PC-9 (cell line): ENCODE measurements around the gene SLC8A2. TPM values are rescaled to one million over a fixed set of nuclear protein-coding genes. Genes with fewer than 3 reads are reported as not detected.

ENCODE experiments used
- BruUV-seq: library from RNA; stranded (reverse); fragments of 400-500 nt; replicated peaks from 2 replicates; lab custom pipeline; 2021; lab: Mats Ljungman, UMichigan
- CTCF ChIA-PET: fragments of 300-600 bp; sonication (Branson Sonifier 250); formaldehyde crosslinking; loops from one replicate; lab custom pipeline; 2022; ENCODE audit warnings: antibody characterized with exemption; lab: Charles Lee
- POLR2A ChIA-PET: fragments of 300-600 bp; sonication (Branson Sonifier 250); formaldehyde crosslinking; loops from one replicate; lab custom pipeline; 2022; ENCODE audit warnings: antibody characterized with exemption; ENCODE audit not compliant: unreplicated experiment; lab: Charles Lee
- DNase-seq, 2 experiments: peaks; one replicate each; pipeline versions ENCODE4 v3.0.0 to v3.0.0-alpha.2; 2015 to 2022; ENCODE audit warnings: mixed read lengths in 1 of 2
- H2AFZ ChIP-seq: fragments of 200-600 bp; sonication (generic); 2 replicates; pipeline ENCODE4 v1.8.1; 2017; ENCODE audit warnings: antibody characterized with exemption
- H3F3A ChIP-seq: fragments of 200-600 bp; sonication (generic); 2 replicates; pipeline ENCODE4 v1.8.1; 2017; ENCODE audit warnings: antibody characterized with exemption, mild to moderate bottlenecking, low read depth; ENCODE audit not compliant: insufficient read depth
- H3K27ac ChIP-seq: fragments of 200-600 bp; sonication (generic); 2 replicates; pipeline ENCODE4 v1.6.1; 2016; ENCODE audit warnings: mixed run types
- H3K27me3 ChIP-seq: fragments of 200-600 bp; sonication (generic); 2 replicates; pipeline ENCODE4 v1.6.1; 2016; ENCODE audit warnings: low read depth, mixed run types; ENCODE audit not compliant: insufficient read depth
- H3K36me3 ChIP-seq: fragments of 200-600 bp; sonication (generic); 2 replicates; pipeline ENCODE4 v1.6.1; 2016; ENCODE audit warnings: low read depth, mixed run types
- H3K4me1 ChIP-seq: fragments of 200-600 bp; sonication (generic); replicated peaks from 2 replicates; pipeline ENCODE4 v1.6.1; 2016; ENCODE audit warnings: mixed run types; ENCODE audit not compliant: insufficient read depth
- H3K4me2 ChIP-seq: fragments of 200-600 bp; sonication (generic); 2 replicates; pipeline ENCODE4 v1.6.1; 2017; ENCODE audit warnings: mixed run types
- H3K4me3 ChIP-seq: fragments of 200-600 bp; sonication (generic); 2 replicates; pipeline ENCODE4 v1.6.1; 2016; ENCODE audit warnings: mixed run types
- H3K79me2 ChIP-seq: fragments of 200-600 bp; sonication (generic); 2 replicates; pipeline ENCODE4 v1.6.1; 2017; ENCODE audit warnings: low read depth, mixed run types
- H3K9me2 ChIP-seq: fragments of 200-600 bp; sonication (generic); 2 replicates; pipeline ENCODE4 v1.8.1; 2017; ENCODE audit warnings: mild to moderate bottlenecking; ENCODE audit not compliant: insufficient read depth
- H3K9me3 ChIP-seq: fragments of 200-600 bp; sonication (generic); 2 replicates; pipeline ENCODE4 v1.8.1; 2016; ENCODE audit warnings: low read depth; ENCODE audit not compliant: insufficient read depth
- H4K20me1 ChIP-seq: fragments of 200-600 bp; sonication (generic); 2 replicates; pipeline ENCODE4 v1.8.1; 2017; ENCODE audit not compliant: insufficient read depth
- EZH2 ChIP-seq: fragments of 200-600 bp; sonication (generic); IDR thresholded peaks from 2 replicates; pipeline ENCODE4 v1.8.0; 2017; ENCODE audit warnings: antibody characterized with exemption, low read depth
- intact Hi-C: fragments of 100-400 bp; cut with micrococcal nuclease; formaldehyde crosslinking; loops from one replicate; pipeline ENCODE4 v1.10.0; 2022; ENCODE audit not compliant: unreplicated experiment
- total RNA-seq: library from RNA; stranded (reverse); gene quantifications from 2 replicates; pipeline ENCODE4 v1.2.3, GENCODE V29; 2021
- TF ChIP-seq, protein P1 (sequence below): fragments of 200-600 bp; sonication (generic); conservative IDR thresholded peaks from 2 replicates; pipeline ENCODE4 v1.6.1; 2017; ENCODE audit warnings: mixed run types, antibody characterized with exemption, mild to moderate bottlenecking, moderate library complexity

The SLC8A2 gene
- total RNA-seq, 1 experiment from 2014 or later: not detected

GRCh38 chr19:47448360-47448727 is 23.3 kb downstream of the SLC8A2 start:
- BruUV-seq: no TSS peak
- peaks cover 5% of the 10 kb centered on the region; the same call in 1 of the 2 replicates for H3F3A ChIP-seq
- H3K9me3 ChIP-seq: no peaks in the 10 kb centered on the region
- intact Hi-C loops: no loop called here
- no peaks in the 10 kb centered on the region for H3K79me2 ChIP-seq
- no peaks in the 10 kb centered on the region for H3K4me1 ChIP-seq
- ChIA-PET POLR2A (no interaction called here), CTCF (no interaction called here)
- H2AFZ ChIP-seq: no peak overlapping the region
- peaks cover 79% of the 10 kb centered on the region for H3K27me3 ChIP-seq
- no peaks in the 10 kb centered on the region for H3K36me3 ChIP-seq
- H3K4me2 ChIP-seq: no peak overlapping the region
- no peaks in the 10 kb centered on the region for H4K20me1 ChIP-seq
- no peaks in the 10 kb centered on the region for H3K9me2 ChIP-seq
- TF ChIP-seq EZH2: no peak
- TF ChIP-seq, protein P1, sequence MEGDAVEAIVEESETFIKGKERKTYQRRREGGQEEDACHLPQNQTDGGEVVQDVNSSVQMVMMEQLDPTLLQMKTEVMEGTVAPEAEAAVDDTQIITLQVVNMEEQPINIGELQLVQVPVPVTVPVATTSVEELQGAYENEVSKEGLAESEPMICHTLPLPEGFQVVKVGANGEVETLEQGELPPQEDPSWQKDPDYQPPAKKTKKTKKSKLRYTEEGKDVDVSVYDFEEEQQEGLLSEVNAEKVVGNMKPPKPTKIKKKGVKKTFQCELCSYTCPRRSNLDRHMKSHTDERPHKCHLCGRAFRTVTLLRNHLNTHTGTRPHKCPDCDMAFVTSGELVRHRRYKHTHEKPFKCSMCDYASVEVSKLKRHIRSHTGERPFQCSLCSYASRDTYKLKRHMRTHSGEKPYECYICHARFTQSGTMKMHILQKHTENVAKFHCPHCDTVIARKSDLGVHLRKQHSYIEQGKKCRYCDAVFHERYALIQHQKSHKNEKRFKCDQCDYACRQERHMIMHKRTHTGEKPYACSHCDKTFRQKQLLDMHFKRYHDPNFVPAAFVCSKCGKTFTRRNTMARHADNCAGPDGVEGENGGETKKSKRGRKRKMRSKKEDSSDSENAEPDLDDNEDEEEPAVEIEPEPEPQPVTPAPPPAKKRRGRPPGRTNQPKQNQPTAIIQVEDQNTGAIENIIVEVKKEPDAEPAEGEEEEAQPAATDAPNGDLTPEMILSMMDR: no peak
- H3K27ac ChIP-seq: no peak overlapping the region
- DNase-seq: no peak
- H3K4me3 ChIP-seq: no peak overlapping the region

- no peaks in the 10 kb centered on the region for H4K20me1 ChIP-seq
- peak overlapping the region; percentile 32; the same call in 1 of the 2 replicates for H3K4me2 ChIP-seq
- H3K79me2 ChIP-seq: no peaks in the 10 kb centered on the region
- H3K27ac ChIP-seq: no peak overlapping the region
- TF ChIP-seq, protein P1: no peak
- TF ChIP-seq EZH2: no peak
- no peaks in the 10 kb centered on the region for H3K9me2 ChIP-seq
- peaks cover 79% of the 10 kb centered on the region for H3K27me3 ChIP-seq
- H3K4me1 ChIP-seq: no peaks in the 10 kb centered on the region
- H3K36me3 ChIP-seq: no peaks in the 10 kb centered on the region
- intact Hi-C loops: no loop called here
- H2AFZ ChIP-seq: no peak overlapping the region
- ChIA-PET CTCF (interaction anchor here (0.6 kb wide), 1 partner anchor 151 kb away, joined by 3 read pairs; no protein-coding TSS in a partner anchor), POLR2A (no interaction called here)
- no peaks in the 10 kb centered on the region for H3K9me3 ChIP-seq
- peaks cover 5% of the 10 kb centered on the region; the same call in 1 of the 2 replicates for H3F3A ChIP-seq
- no TSS peak for BruUV-seq
- DNase-seq: peak in 1 of 2 experiments; percentile 35
- no peak overlapping the region for H3K4me3 ChIP-seq
Measured at GRCh38 chr19:47447470-47448359, 24.0 kb downstream of the SLC8A2 start.

DNA sequence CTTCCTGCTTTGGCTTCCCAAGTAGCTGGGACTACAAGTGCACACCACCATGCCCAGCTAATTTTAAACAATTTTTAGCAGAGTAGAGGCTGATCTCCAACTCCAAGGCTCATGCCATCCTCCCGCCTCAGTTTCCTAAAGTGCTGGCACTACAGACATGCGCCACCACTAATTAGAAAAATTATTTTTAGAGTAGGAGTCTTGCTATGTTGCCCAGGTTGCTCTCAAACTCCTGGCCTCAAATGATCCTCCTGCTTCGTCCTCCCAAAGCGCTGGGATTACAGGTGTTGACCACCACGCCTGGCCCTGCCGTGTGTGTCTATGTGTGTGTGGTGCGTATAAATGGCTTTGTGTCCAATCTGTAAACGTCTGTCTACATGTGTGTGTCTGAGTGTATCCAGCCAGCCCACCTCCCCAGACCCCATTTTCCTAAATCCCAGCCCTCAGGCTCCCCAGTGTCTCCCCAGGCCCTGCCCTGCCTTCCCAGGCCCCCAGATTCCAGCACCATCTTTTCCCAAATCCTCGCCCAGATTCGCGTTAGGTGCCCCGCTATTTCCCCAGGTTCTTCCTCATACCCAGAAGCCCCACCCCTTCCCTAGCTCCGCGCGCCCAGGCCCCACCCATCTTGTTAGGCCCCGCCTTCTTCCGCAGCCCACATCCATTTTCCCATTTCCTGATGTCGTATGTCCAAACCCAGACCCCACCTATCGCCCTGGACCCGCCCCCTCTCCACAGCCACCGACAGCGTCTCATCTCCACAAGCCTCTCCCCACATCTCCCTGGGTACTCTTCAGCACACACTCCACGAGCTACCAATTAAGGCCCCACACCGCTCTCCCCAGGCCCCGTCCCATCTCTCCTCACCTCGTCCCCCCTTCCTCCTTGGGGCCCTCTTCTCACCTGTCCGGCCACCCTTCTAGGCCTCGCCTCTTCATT is 24.9 kb downstream of the SLC8A2 start:
- no peak overlapping the region for H3K27ac ChIP-seq

More for the DNA sequence above, 24.9 kb downstream of the SLC8A2 start:
- Histone ChIP-seq H2AFZ (no peak overlapping the region), H3K9me3 (no peaks in the 10 kb centered on the region), H3K36me3 (no peaks in the 10 kb centered on the region), H3K9me2 (no peaks in the 10 kb centered on the region), H3K4me1 (no peaks in the 10 kb centered on the region), H3K4me3 (no peak overlapping the region), H3K27me3 (peaks cover 83% of the 10 kb centered on the region), H3F3A (peaks cover 5% of the 10 kb centered on the region; the same call in 1 of the 2 replicates), H3K79me2 (no peaks in the 10 kb centered on the region), H3K4me2 (peak overlapping the region; percentile 32), H4K20me1 (no peaks in the 10 kb centered on the region)
- intact Hi-C loops: no loop called here
- peak in 1 of 2 experiments; percentile 31 for DNase-seq
- no TSS peak for BruUV-seq
- TF ChIP-seq, protein P1: no peak
- TF ChIP-seq EZH2: no peak
- ChIA-PET POLR2A (no interaction called here), CTCF (interaction anchor here (0.6 kb wide), 1 partner anchor 150 kb away, joined by 3 read pairs; no protein-coding TSS in a partner anchor)
